Retinal pigment epithelial cell (primary cell): Measurements from ENCODE around the gene GBX1.
A peak's percentile ranks its signal among the peaks of the same experiment; 100 is the strongest.

Source experiments
- DNase-seq: peaks from one replicate; pipeline ENCODE4 v3.0.0-alpha.2; 2010; ENCODE audit warnings: low read depth
- H3K4me3 ChIP-seq: 2 replicates; pipeline ENCODE4 v1.5.1; 2011; ENCODE audit warnings: mild to moderate bottlenecking, low read length, control low read depth, moderate library complexity
- CTCF ChIP-seq: conservative IDR thresholded peaks from 2 replicates; pipeline ENCODE4 v1.5.1; 2011; ENCODE audit warnings: low read depth, low read length, control low read depth, inconsistent platforms

Gene GBX1

GRCh38 chr7:151125846-151126481 is 41.5 kb downstream of the GBX1 start:
- TF ChIP-seq CTCF, result no peak
- DNase-seq, result no peak
- no peak overlapping the region for H3K4me3 ChIP-seq

- no peak for DNase-seq
- no peak overlapping the region for H3K4me3 ChIP-seq
- no peak for TF ChIP-seq CTCF
Measured at GRCh38 chr7:151125470-151125845, 42.0 kb downstream of the GBX1 start.

- H3K4me3 ChIP-seq, result no peak overlapping the region
- TF ChIP-seq CTCF, result no peak
- no peak for DNase-seq
Measured at GRCh38 chr7:151124899-151125399, 42.5 kb downstream of the GBX1 start.

- H3K4me3 ChIP-seq, result no peak overlapping the region
- DNase-seq, result no peak
- no peak for TF ChIP-seq CTCF
Measured at GRCh38 chr7:151124481-151124880, 43.0 kb downstream of the GBX1 start.

- TF ChIP-seq CTCF, result peak; percentile 99
- H3K4me3 ChIP-seq, result no peak overlapping the region
- DNase-seq, result peak; percentile 33
Measured at GRCh38 chr7:151123822-151124464, 43.6 kb downstream of the GBX1 start.

- no peak overlapping the region for H3K4me3 ChIP-seq
- DNase-seq, result no peak
- no peak for TF ChIP-seq CTCF
Measured at GRCh38 chr7:151123158-151123821, 44.2 kb downstream of the GBX1 start.
